ENCODE data around the gene FIBCD1.

FIBCD1 gene

GRCh38 chr9:130879863-130880411 lies 59.1 kb downstream of the FIBCD1 start:
- ChIA-PET POLR2A (no interaction called here), CTCF (interaction anchor here (3.7 kb wide), 1 partner anchor 11 kb away, joined by 29 read pairs; no protein-coding TSS in a partner anchor)
- DNase-seq (ENCODE audit: extremely low spot score), result no peak
- TF ChIP-seq CTCF (IDR thresholded peaks at IDR 0.05; ENCODE audit: control extremely low read depth, extremely low read depth, low read depth, missing control alignments), result no peak

GRCh38 chr9:130878295-130878694 lies 60.8 kb downstream of the FIBCD1 start:
- CTCF ChIA-PET, result interaction anchor here (1.2 to 3.7 kb wide), 2 partner anchors 10 to 178 kb away, joined by 4 to 29 read pairs; no protein-coding TSS in a partner anchor
- POLR2A ChIA-PET, result no interaction called here
- DNase-seq (ENCODE audit: extremely low spot score), result no peak
- TF ChIP-seq CTCF (IDR thresholded peaks at IDR 0.05; ENCODE audit: control extremely low read depth, extremely low read depth, low read depth, missing control alignments), result no peak

GRCh38 chr9:130877300-130877699 lies 61.7 kb downstream of the FIBCD1 start:
- DNase-seq (ENCODE audit: extremely low spot score), result no peak
- POLR2A ChIA-PET, result no interaction called here
- no peak for TF ChIP-seq CTCF (IDR thresholded peaks at IDR 0.05; ENCODE audit: control extremely low read depth, extremely low read depth, low read depth, missing control alignments)
- CTCF ChIA-PET, result interaction anchor here (1.3 kb wide), 1 partner anchor 11 kb away, joined by 10 read pairs; no protein-coding TSS in a partner anchor

GRCh38 chr9:130874783-130875182 lies 64.3 kb downstream of the FIBCD1 start:
- CTCF ChIA-PET, result no interaction called here
- TF ChIP-seq CTCF (IDR thresholded peaks at IDR 0.05; ENCODE audit: control extremely low read depth, extremely low read depth, low read depth, missing control alignments), result no peak
- POLR2A ChIA-PET, result no interaction called here
- DNase-seq (ENCODE audit: extremely low spot score), result no peak

GRCh38 chr9:130873966-130874365 lies 65.1 kb downstream of the FIBCD1 start:
- ChIA-PET POLR2A (no interaction called here), CTCF (no interaction called here)
- no peak for DNase-seq (ENCODE audit: extremely low spot score)
- no peak for TF ChIP-seq CTCF (IDR thresholded peaks at IDR 0.05; ENCODE audit: control extremely low read depth, extremely low read depth, low read depth, missing control alignments)

- no peak for TF ChIP-seq CTCF (IDR thresholded peaks at IDR 0.05; ENCODE audit: control extremely low read depth, extremely low read depth, low read depth, missing control alignments)
- DNase-seq (ENCODE audit: extremely low spot score), result no peak
- CTCF ChIA-PET, result no interaction called here
- POLR2A ChIA-PET, result no interaction called here
Observed at GRCh38 chr9:130872912-130873503, 66.0 kb downstream of the FIBCD1 start.
